Nephron progenitor cell (in vitro differentiated cells): Measurements from ENCODE around the gene PLEKHJ1.

Experiments
- DNase-seq: peaks from one replicate; pipeline ENCODE4 v3.0.0; 2021
- H3K27ac Mint-ChIP-seq: 2 replicates; pipeline ENCODE4 v1.8.0; 2021; ENCODE audit warnings: mild to moderate bottlenecking, moderate library complexity, mixed read lengths
- H3K27me3 Mint-ChIP-seq: 2 replicates; pipeline ENCODE4 v1.8.0; 2021; ENCODE audit warnings: mild to moderate bottlenecking, low read depth, mixed read lengths; ENCODE audit not compliant: poor library complexity
- H3K36me3 Mint-ChIP-seq: 2 replicates; pipeline ENCODE4 v1.8.0; 2021; ENCODE audit warnings: low read depth, mixed read lengths
- H3K4me1 Mint-ChIP-seq: 2 replicates; pipeline ENCODE4 v1.8.0; 2021; ENCODE audit warnings: mixed read lengths
- H3K4me3 Mint-ChIP-seq: 2 replicates; pipeline ENCODE4 v1.8.0; 2021; ENCODE audit warnings: mild to moderate bottlenecking, moderate library complexity, mixed read lengths
- H3K9me3 Mint-ChIP-seq: 2 replicates; pipeline ENCODE4 v1.8.0; 2021; ENCODE audit warnings: mild to moderate bottlenecking, moderate library complexity, mixed read lengths
- CTCF ChIP-seq: fragments of 200-600 bp; sonication (generic); IDR thresholded peaks from 2 replicates; pipeline ENCODE4 v1.5.0; 2021; ENCODE audit warnings: antibody characterized with exemption

The PLEKHJ1 gene

GRCh38 chr19:2216361-2217225 lies 19.5 kb downstream of the PLEKHJ1 start:
- H3K27ac Mint-ChIP-seq = peak overlapping the region; percentile 17
- no peak for TF ChIP-seq CTCF
- no peaks in the 10 kb centered on the region for H3K9me3 Mint-ChIP-seq

GRCh38 chr19:2215281-2215751 lies 20.8 kb downstream of the PLEKHJ1 start:
- H3K4me1 Mint-ChIP-seq = peaks cover 32% of the 10 kb centered on the region
- H3K36me3 Mint-ChIP-seq = peaks cover 57% of the 10 kb centered on the region
- no peaks in the 10 kb centered on the region for H3K27me3 Mint-ChIP-seq
- H3K9me3 Mint-ChIP-seq = no peaks in the 10 kb centered on the region
- H3K27ac Mint-ChIP-seq = peak overlapping the region; percentile 45
- peak; percentile 56 for DNase-seq
- TF ChIP-seq CTCF = no peak
- H3K4me3 Mint-ChIP-seq = no peak overlapping the region

More at GRCh38 chr19:2216361-2217225, 19.5 kb downstream of the PLEKHJ1 start:
- no peak for DNase-seq
- Mint-ChIP-seq H3K4me3 (no peak overlapping the region), H3K36me3 (peaks cover 44% of the 10 kb centered on the region), H3K4me1 (peaks cover 31% of the 10 kb centered on the region), H3K27me3 (peaks cover 3% of the 10 kb centered on the region)

- Mint-ChIP-seq H3K27me3 (no peaks in the 10 kb centered on the region), H3K4me3 (no peak overlapping the region), H3K27ac (no peak overlapping the region), H3K36me3 (peaks cover 54% of the 10 kb centered on the region), H3K4me1 (peaks cover 39% of the 10 kb centered on the region), H3K9me3 (no peaks in the 10 kb centered on the region)
- no peak for DNase-seq
- TF ChIP-seq CTCF = no peak
Observed at GRCh38 chr19:2214251-2214650, 21.9 kb downstream of the PLEKHJ1 start.

- Mint-ChIP-seq H3K36me3 (peaks cover 53% of the 10 kb centered on the region), H3K4me3 (no peak overlapping the region)
- TF ChIP-seq CTCF = no peak
Observed at GRCh38 chr19:2213799-2214198, 22.3 kb downstream of the PLEKHJ1 start.

GRCh38 chr19:2212861-2213711 lies 23.0 kb downstream of the PLEKHJ1 start:
- no peak overlapping the region for H3K27ac Mint-ChIP-seq
- no peaks in the 10 kb centered on the region for H3K9me3 Mint-ChIP-seq
- peaks cover 47% of the 10 kb centered on the region for H3K36me3 Mint-ChIP-seq
- TF ChIP-seq CTCF = no peak
- H3K4me1 Mint-ChIP-seq = peaks cover 51% of the 10 kb centered on the region
- H3K4me3 Mint-ChIP-seq = no peak overlapping the region
- H3K27me3 Mint-ChIP-seq = no peaks in the 10 kb centered on the region
- no peak for DNase-seq

More at GRCh38 chr19:2213799-2214198, 22.3 kb downstream of the PLEKHJ1 start:
- peak; percentile 56 for DNase-seq
- Mint-ChIP-seq H3K27ac (no peak overlapping the region), H3K9me3 (no peaks in the 10 kb centered on the region), H3K27me3 (no peaks in the 10 kb centered on the region), H3K4me1 (peaks cover 44% of the 10 kb centered on the region)
